BE2C (cell line): Measurements from ENCODE around the gene BIRC5.

Source experiments
- DNase-seq: peaks from one replicate; pipeline ENCODE4 v3.0.0-alpha.2; 2020
- H3K27me3 ChIP-seq: fragments of 250-450 bp; sonication (Bioruptor Pico); 2 replicates; pipeline ENCODE4 v1.5.1; 2020; ENCODE audit warnings: mild to moderate bottlenecking
- H3K36me3 ChIP-seq: fragments of 250-450 bp; sonication (Bioruptor Pico); 2 replicates; pipeline ENCODE4 v1.5.1; 2020; ENCODE audit warnings: mild to moderate bottlenecking
- H3K4me1 ChIP-seq: fragments of 250-450 bp; sonication (Bioruptor Pico); 2 replicates; pipeline ENCODE4 v1.5.1; 2020
- H3K4me3 ChIP-seq: 2 replicates; pipeline ENCODE4 v1.5.1; 2011; ENCODE audit warnings: low read depth, low read length
- H3K9me3 ChIP-seq: fragments of 250-450 bp; sonication (Bioruptor Pico); 2 replicates; pipeline ENCODE4 v1.5.1; 2020
- TF ChIP-seq, protein P1 (sequence below): IDR thresholded peaks from 2 replicates; pipeline ENCODE4 v1.5.1; 2012; ENCODE audit warnings: mild to moderate bottlenecking, low read depth, low read length

BIRC5 gene

DNA sequence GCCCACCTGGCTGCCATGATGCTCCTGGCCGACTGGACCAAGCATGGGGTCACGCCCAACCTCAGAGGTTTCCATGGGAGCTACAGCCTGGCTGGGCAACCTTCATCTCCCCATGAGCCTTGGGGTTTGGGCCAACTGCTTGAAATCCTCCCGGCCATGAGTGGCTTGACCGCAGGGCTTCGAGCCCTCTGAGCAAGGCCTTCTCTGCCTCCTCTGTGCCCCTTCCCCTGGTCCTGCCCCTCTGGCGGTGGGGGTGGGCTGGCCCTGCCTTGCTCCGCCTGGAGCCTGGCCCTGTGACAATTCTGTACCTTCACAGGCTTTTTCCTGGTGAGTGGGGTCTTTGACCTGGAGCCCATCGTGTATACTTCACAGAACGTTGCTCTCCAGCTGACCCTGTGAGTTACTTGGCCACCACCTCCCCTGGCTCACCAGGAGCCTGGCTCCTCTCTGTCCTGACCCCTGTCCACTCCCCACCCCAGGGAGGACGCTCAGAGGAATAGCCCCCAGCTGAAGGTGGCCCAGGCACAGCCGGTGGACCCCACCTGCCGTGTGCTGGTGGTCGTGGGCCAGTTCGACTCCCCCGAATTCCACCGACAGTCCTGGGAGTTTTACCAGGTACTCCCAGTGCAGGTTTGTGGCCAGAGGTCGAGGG is 8.8 kb upstream of the BIRC5 start:
- peaks cover 5% of the 10 kb centered on the region; the same call in 1 of the 2 replicates for H3K4me1 ChIP-seq
- H3K4me3 ChIP-seq, result no peak overlapping the region
- no peak for DNase-seq
- TF ChIP-seq, protein P1, sequence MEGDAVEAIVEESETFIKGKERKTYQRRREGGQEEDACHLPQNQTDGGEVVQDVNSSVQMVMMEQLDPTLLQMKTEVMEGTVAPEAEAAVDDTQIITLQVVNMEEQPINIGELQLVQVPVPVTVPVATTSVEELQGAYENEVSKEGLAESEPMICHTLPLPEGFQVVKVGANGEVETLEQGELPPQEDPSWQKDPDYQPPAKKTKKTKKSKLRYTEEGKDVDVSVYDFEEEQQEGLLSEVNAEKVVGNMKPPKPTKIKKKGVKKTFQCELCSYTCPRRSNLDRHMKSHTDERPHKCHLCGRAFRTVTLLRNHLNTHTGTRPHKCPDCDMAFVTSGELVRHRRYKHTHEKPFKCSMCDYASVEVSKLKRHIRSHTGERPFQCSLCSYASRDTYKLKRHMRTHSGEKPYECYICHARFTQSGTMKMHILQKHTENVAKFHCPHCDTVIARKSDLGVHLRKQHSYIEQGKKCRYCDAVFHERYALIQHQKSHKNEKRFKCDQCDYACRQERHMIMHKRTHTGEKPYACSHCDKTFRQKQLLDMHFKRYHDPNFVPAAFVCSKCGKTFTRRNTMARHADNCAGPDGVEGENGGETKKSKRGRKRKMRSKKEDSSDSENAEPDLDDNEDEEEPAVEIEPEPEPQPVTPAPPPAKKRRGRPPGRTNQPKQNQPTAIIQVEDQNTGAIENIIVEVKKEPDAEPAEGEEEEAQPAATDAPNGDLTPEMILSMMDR, result no peak
- peaks cover 4% of the 10 kb centered on the region; the same call in 1 of the 2 replicates for H3K36me3 ChIP-seq
- no peaks in the 10 kb centered on the region for H3K9me3 ChIP-seq
- no peaks in the 10 kb centered on the region for H3K27me3 ChIP-seq

DNA sequence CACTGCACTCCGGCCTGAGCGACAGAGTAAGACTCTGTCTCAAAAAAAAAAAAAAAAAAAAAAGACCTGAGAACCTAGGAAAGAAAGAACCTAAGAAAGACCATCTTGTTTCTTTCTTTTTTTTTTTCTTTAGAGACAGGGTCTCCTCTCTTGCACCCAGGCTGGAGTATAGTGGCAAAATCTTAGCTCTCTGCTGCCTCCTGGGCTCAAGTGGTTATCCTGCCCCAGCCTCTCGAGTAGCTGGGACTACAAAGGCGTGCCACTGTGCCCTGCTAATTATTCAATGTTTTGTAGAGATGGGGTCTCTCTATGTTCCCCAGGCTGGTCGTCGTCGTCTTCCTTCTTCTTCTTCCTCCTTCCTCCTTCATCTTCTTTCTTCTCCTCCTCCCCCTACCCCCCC is 7.8 kb upstream of the BIRC5 start:
- Histone ChIP-seq H3K4me3 (no peak overlapping the region), H3K9me3 (no peaks in the 10 kb centered on the region), H3K36me3 (peaks cover 4% of the 10 kb centered on the region; the same call in 1 of the 2 replicates), H3K4me1 (peaks cover 5% of the 10 kb centered on the region; the same call in 1 of the 2 replicates), H3K27me3 (no peaks in the 10 kb centered on the region)
- TF ChIP-seq, protein P1, result 0 out of 2 replicates have a peak, but pooled peaks have one; percentile 10
- DNase-seq, result no peak

DNA sequence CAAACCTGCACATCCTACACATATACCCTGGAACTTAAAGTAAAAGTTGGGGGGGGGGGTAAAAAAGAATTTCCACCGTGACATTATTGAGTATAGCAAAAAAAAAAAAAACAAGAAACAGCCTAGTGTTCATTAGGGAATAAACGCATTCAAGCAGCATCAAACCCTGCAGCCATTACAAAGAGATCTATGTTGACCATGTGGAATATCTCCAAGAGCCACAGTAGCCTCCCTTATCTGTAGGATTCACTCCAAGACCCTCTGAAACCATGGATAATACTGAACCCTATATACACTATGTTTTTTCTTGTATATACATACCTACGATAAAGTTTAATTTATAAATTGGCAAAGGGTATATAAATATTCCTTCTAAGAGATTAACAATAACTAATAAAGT is 5.6 kb upstream of the BIRC5 start:
- H3K9me3 ChIP-seq, result no peaks in the 10 kb centered on the region
- TF ChIP-seq, protein P1, result no peak
- H3K4me3 ChIP-seq, result no peak overlapping the region
- peaks cover 3% of the 10 kb centered on the region; the same call in 1 of the 2 replicates for H3K36me3 ChIP-seq
- no peak for DNase-seq
- no peaks in the 10 kb centered on the region for H3K27me3 ChIP-seq
- peaks cover 5% of the 10 kb centered on the region; the same call in 1 of the 2 replicates for H3K4me1 ChIP-seq

DNA sequence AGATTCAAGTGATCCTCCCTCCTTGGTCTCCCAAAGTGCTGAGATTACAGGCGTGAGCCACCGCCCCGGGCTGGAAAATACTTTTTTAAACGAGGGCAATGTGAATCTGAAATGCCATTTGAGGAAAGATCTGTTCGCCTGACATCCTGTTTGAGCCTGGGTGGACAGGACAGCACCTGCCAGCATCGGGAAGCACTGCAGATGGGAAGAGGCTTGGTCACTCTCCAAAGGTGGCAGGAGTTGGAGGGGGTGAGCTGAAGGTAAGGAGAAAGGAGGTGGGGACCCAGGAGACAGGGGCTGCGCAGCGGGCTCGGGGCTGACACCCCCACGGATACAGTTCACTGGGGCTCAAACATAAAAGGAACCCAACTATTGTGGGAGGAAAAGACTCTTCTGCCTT is 3.9 kb upstream of the BIRC5 start:
- H3K9me3 ChIP-seq, result no peaks in the 10 kb centered on the region
- no peak overlapping the region for H3K4me3 ChIP-seq
- peaks cover 5% of the 10 kb centered on the region; the same call in 1 of the 2 replicates for H3K4me1 ChIP-seq
- no peaks in the 10 kb centered on the region; the same call in 1 of the 2 replicates for H3K36me3 ChIP-seq
- H3K27me3 ChIP-seq, result no peaks in the 10 kb centered on the region
- no peak for DNase-seq
- TF ChIP-seq, protein P1, result no peak

DNA sequence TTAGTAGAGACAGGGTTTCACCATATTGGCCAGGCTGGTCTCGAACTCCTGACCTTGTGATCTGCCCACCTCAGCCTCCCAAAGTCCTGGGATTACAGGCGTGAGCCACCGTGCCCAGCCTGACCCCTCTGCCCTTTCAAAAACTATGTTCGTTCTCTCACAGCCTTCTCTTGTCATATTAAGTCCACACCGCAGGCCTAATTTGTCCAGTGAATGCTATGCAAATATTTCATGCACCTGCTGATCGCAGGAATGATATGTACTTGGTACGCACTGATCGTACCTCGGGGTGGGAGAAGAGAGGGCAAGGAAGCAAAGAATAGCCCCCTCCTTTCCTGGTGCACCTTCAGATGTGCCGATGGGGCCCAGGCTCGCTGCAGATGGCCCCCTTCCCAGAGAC is 3.0 kb upstream of the BIRC5 start:
- H3K36me3 ChIP-seq, result peaks cover 6% of the 10 kb centered on the region
- H3K4me3 ChIP-seq, result no peak overlapping the region
- no peaks in the 10 kb centered on the region for H3K9me3 ChIP-seq
- DNase-seq, result no peak
- H3K27me3 ChIP-seq, result no peaks in the 10 kb centered on the region
- TF ChIP-seq, protein P1, result no peak
- H3K4me1 ChIP-seq, result peaks cover 5% of the 10 kb centered on the region; the same call in 1 of the 2 replicates

DNA sequence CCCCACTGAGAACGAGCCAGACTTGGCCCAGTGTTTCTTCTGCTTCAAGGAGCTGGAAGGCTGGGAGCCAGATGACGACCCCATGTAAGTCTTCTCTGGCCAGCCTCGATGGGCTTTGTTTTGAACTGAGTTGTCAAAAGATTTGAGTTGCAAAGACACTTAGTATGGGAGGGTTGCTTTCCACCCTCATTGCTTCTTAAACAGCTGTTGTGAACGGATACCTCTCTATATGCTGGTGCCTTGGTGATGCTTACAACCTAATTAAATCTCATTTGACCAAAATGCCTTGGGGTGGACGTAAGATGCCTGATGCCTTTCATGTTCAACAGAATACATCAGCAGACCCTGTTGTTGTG is 631 bp downstream of the BIRC5 start:
- TF ChIP-seq, protein P1, result no peak
- DNase-seq, result no peak
- H3K9me3 ChIP-seq, result no peaks in the 10 kb centered on the region
- H3K27me3 ChIP-seq, result no peaks in the 10 kb centered on the region
- peak overlapping the region; percentile 90 for H3K4me3 ChIP-seq
- H3K36me3 ChIP-seq, result peaks cover 36% of the 10 kb centered on the region
- no peaks in the 10 kb centered on the region; the same call in 1 of the 2 replicates for H3K4me1 ChIP-seq
